GM10248 (cell line): ENCODE results near the gene RCOR1.
"Not testable (repeated sequence)": the region's sequence is repeated elsewhere in the genome, so short reads cannot be mapped to it uniquely, and the experiment has no call there.

ENCODE experiments used
- CTCF ChIA-PET: fragments of 300-600 bp; sonication (Branson Sonifier 250); formaldehyde crosslinking; extraction: SDS; loops from one replicate; lab custom pipeline; 2021; ENCODE audit warnings: antibody characterized with exemption; lab: Yijun Ruan, JAX
- POLR2A ChIA-PET: fragments of 350-650 bp; sonication (Branson Sonifier 250); formaldehyde crosslinking; extraction: SDS; loops from one replicate; lab custom pipeline; 2020; ENCODE audit warnings: antibody characterized with exemption; lab: Yijun Ruan, JAX
- DNase-seq: peaks from one replicate; pipeline ENCODE4 v3.0.0; 2012; ENCODE audit errors: extremely low spot score
- CTCF ChIP-seq: IDR thresholded peaks from 2 replicates; pipeline ENCODE4 v1.5.1; 2012; ENCODE audit warnings: mild to moderate bottlenecking, low read depth; ENCODE audit errors: extremely low read depth, missing control alignments, control extremely low read depth

The RCOR1 gene

GRCh38 chr14:102591944-102592762 is at the start of gene RCOR1:
Gene RCOR1, plus strand, starts transcription at chr14:102592649. Its CDS starts 238 bp downstream, at chr14:102592887.
- ChIA-PET CTCF (interaction anchor here (3.2 to 4.3 kb wide), 2 partner anchors 17 to 68 kb away, joined by 15 to 79 read pairs; no protein-coding TSS in a partner anchor), POLR2A (interaction anchor here (0.6 kb wide), 1 partner anchor 17 kb away, joined by 3 read pairs; no protein-coding TSS in a partner anchor)
- DNase-seq = peak; percentile 99
- TF ChIP-seq CTCF = no peak

GRCh38 chr14:102544046-102544746 is 48.3 kb upstream of the RCOR1 start:
- DNase-seq = no peak
- POLR2A ChIA-PET = no interaction called here
- no peak for TF ChIP-seq CTCF
- CTCF ChIA-PET = no interaction called here

GRCh38 chr14:102544747-102545460 is 47.5 kb upstream of the RCOR1 start:
- ChIA-PET POLR2A (no interaction called here), CTCF (no interaction called here)
- DNase-seq = no peak
- TF ChIP-seq CTCF = no peak

GRCh38 chr14:102545461-102546265 is 46.8 kb upstream of the RCOR1 start:
- DNase-seq = no peak
- POLR2A ChIA-PET = no interaction called here
- TF ChIP-seq CTCF = no peak
- CTCF ChIA-PET = no interaction called here

- ChIA-PET POLR2A (no interaction called here), CTCF (interaction anchor here (1.7 to 1.8 kb wide), 2 partner anchors 8 to 24 kb away, joined by 4 to 8 read pairs; no protein-coding TSS in a partner anchor)
- no peak for DNase-seq
- TF ChIP-seq CTCF = no peak
Observed at GRCh38 chr14:102548616-102549240, 43.7 kb upstream of the RCOR1 start.

GRCh38 chr14:102550927-102551401 is 41.5 kb upstream of the RCOR1 start:
- CTCF ChIA-PET, POLR2A ChIA-PET, DNase-seq: not testable (repeated sequence)
